ENCODE data around the gene RALGAPA2. TPM values are rescaled to one million over a fixed set of nuclear protein-coding genes. Genes with fewer than 3 reads are reported as not detected.

RALGAPA2 gene
- polyA plus RNA-seq, 1 of the 3 experiments (the other 2 are of a cell fraction): 1.0 TPM

- Histone ChIP-seq H2AFZ (ENCODE audit: low read depth) (no peak overlapping the region), H3K79me2 (ENCODE audit: insufficient read depth) (no peaks in the 10 kb centered on the region), H3K27ac (ENCODE audit: low read depth in 2 of 2, low read length in 1 of 2) (no peak overlapping the region), H3K9me3 (no peaks in the 10 kb centered on the region), H3K9me2 (no peaks in the 10 kb centered on the region), H4K20me1 (ENCODE audit: insufficient read depth) (no peaks in the 10 kb centered on the region), H3K4me2 (no peak overlapping the region), H3K9ac (no peak overlapping the region), H3K4me3 (ENCODE audit: low read depth in 2 of 2, low read length in 1 of 2) (no peak overlapping the region), H3K27me3 (ENCODE audit: insufficient read depth) (no peaks in the 10 kb centered on the region), H3K4me1 (ENCODE audit: control insufficient read depth in 1 of 2, insufficient read depth in 2 of 2, low read depth in 1 of 2, low read length in 1 of 2) (peaks cover 0 to 17% of the 10 kb centered on the region in 2 experiments; a peak in 2 of 4 replicates), H3F3A (replicated peaks; ENCODE audit: insufficient read depth) (no peaks in the 10 kb centered on the region), H3K36me3 (replicated peaks in 1 of 2; ENCODE audit: control insufficient read depth in 1 of 2, insufficient read depth in 2 of 2, low read length in 1 of 2) (peaks cover 0 to 2% of the 10 kb centered on the region in 2 experiments)
- POLR2A ChIA-PET: no interaction called here
- CTCF ChIA-PET: interaction anchor here (1.5 kb wide), 1 partner anchor 253 kb away, joined by 3 read pairs; no protein-coding TSS in a partner anchor
- TF ChIP-seq IRF3 (IDR thresholded peaks at IDR 0.05; ENCODE audit: low read depth, low read length) (no peak), JUND (IDR thresholded peaks at IDR 0.05) (no peak), MEF2A (IDR thresholded peaks at IDR 0.05; ENCODE audit: borderline replicate concordance, low read depth) (no peak), EZH2phosphoT487 (IDR thresholded peaks at IDR 0.05; ENCODE audit: borderline replicate concordance, low read depth) (no peak), NRF1 (IDR thresholded peaks at IDR 0.05; ENCODE audit: low read depth, low read length) (no peak), SIN3A (IDR thresholded peaks at IDR 0.05; ENCODE audit: borderline replicate concordance, low read depth, low read length) (no peak), MAX (IDR thresholded peaks at IDR 0.05; ENCODE audit: low read depth) (no peak), MXI1 (IDR thresholded peaks at IDR 0.05; ENCODE audit: low read depth, low read length) (no peak), POLR2AphosphoS5 (IDR thresholded peaks at IDR 0.05; ENCODE audit: low read depth, low read length) (no peak), NFIC (IDR thresholded peaks at IDR 0.05; ENCODE audit: borderline replicate concordance) (no peak), TEAD4 (IDR thresholded peaks at IDR 0.05; ENCODE audit: borderline replicate concordance, insufficient read depth) (no peak), REST (IDR thresholded peaks at IDR 0.05; ENCODE audit: low read depth, low read length) (no peak)
- 90% methylated on average over 3 of the region's 3 CpGs for WGBS (ENCODE audit: low lambda C conversion rate)
- no peak for DNase-seq
Observed at GRCh38 chr20:20490673-20491072, 221.8 kb downstream of the RALGAPA2 start.
